WTC11 (cell line): ENCODE data around the gene METRNL. TPM values are rescaled to one million over a fixed set of nuclear protein-coding genes. Genes with fewer than 3 reads are reported as not detected.

Experiments used
- ATAC-seq: fragments of 200-7000 bp; cut with Tn5 transposase; 2 replicates; pipeline ENCODE4 v1.10.0; 2021; ENCODE audit warnings: mild to moderate bottlenecking, moderate library complexity
- CTCF ChIA-PET: fragments of 300-600 bp; sonication (Branson Sonifier 250); formaldehyde crosslinking; loops from one replicate; lab custom pipeline; 2021; ENCODE audit warnings: antibody characterized with exemption; lab: Charles Lee
- POLR2A ChIA-PET: fragments of 350-600 bp; sonication (Branson Sonifier 250); formaldehyde crosslinking; loops from one replicate; lab custom pipeline; 2021; ENCODE audit warnings: antibody characterized with exemption; lab: Charles Lee
- DNase-seq: peaks from one replicate; pipeline ENCODE4 v3.0.0; 2021; ENCODE audit warnings: low spot score
- H3K27ac Mint-ChIP-seq: 2 replicates; pipeline ENCODE4 v1.8.0; 2021; ENCODE audit warnings: mixed read lengths
- H3K27me3 Mint-ChIP-seq: 2 replicates; pipeline ENCODE4 v1.8.0; 2021; ENCODE audit warnings: low read depth, mild to moderate bottlenecking, moderate library complexity, mixed read lengths
- H3K36me3 Mint-ChIP-seq: 2 replicates; pipeline ENCODE4 v1.8.0; 2021; ENCODE audit warnings: mixed read lengths
- H3K4me1 Mint-ChIP-seq: 2 replicates; pipeline ENCODE4 v1.8.0; 2022; ENCODE audit warnings: mixed read lengths
- H3K4me3 Mint-ChIP-seq: 2 replicates; pipeline ENCODE4 v1.8.0; 2021; ENCODE audit warnings: mild to moderate bottlenecking, moderate library complexity, mixed read lengths
- H3K9me3 Mint-ChIP-seq: 2 replicates; pipeline ENCODE4 v1.8.0; 2021; ENCODE audit warnings: mixed read lengths
- ATF1 ChIP-seq: sonication (generic); formaldehyde crosslinking; IDR thresholded peaks from 2 replicates; pipeline ENCODE4 v1.8.1; 2023; ENCODE audit warnings: mild to moderate bottlenecking, moderate library complexity, missing genetic modification reagents
- CBFB ChIP-seq: sonication (generic); formaldehyde crosslinking; IDR thresholded peaks from 2 replicates; pipeline ENCODE4 v1.8.1; 2022; ENCODE audit warnings: mild to moderate bottlenecking, low read depth, missing genetic modification reagents
- CREB1 ChIP-seq: sonication (generic); formaldehyde crosslinking; IDR thresholded peaks from 2 replicates; pipeline ENCODE4 v1.8.0; 2023; ENCODE audit warnings: mild to moderate bottlenecking, missing genetic modification reagents
- CREM ChIP-seq: sonication (generic); formaldehyde crosslinking; IDR thresholded peaks from 2 replicates; pipeline ENCODE4 v1.8.1; 2022; ENCODE audit warnings: mild to moderate bottlenecking, missing genetic modification reagents, moderate library complexity
- EMX1 ChIP-seq: fragments of 250-450 bp; sonication (Bioruptor Pico); IDR thresholded peaks from 2 replicates; pipeline ENCODE4 v1.8.0; 2021; ENCODE audit warnings: mild to moderate bottlenecking
- HMGA2 ChIP-seq: fragments of 250-450 bp; sonication (Bioruptor Pico); IDR thresholded peaks from 2 replicates; pipeline ENCODE4 v1.4.0; 2021; ENCODE audit warnings: mild to moderate bottlenecking, moderate library complexity
- JUN ChIP-seq: sonication (generic); formaldehyde crosslinking; IDR thresholded peaks from 2 replicates; pipeline ENCODE4 v1.8.0; 2023; ENCODE audit warnings: mild to moderate bottlenecking, missing genetic modification reagents
- MYBL2 ChIP-seq: sonication (generic); formaldehyde crosslinking; IDR thresholded peaks from 2 replicates; pipeline ENCODE4 v1.8.1; 2023; ENCODE audit warnings: mild to moderate bottlenecking, moderate library complexity, missing genetic modification reagents
- NFATC4 ChIP-seq: fragments of 250-450 bp; sonication (Bioruptor Pico); IDR thresholded peaks from 2 replicates; pipeline ENCODE4 v1.9.0; 2021; ENCODE audit warnings: mild to moderate bottlenecking
- NR3C1 ChIP-seq: sonication (generic); formaldehyde crosslinking; conservative IDR thresholded peaks from 2 replicates; pipeline ENCODE4 v1.8.1; 2023; ENCODE audit warnings: low read depth, mild to moderate bottlenecking, missing genetic modification reagents
- PRDM15 ChIP-seq: sonication (generic); formaldehyde crosslinking; IDR thresholded peaks from 2 replicates; pipeline ENCODE4 v1.8.0; 2022; ENCODE audit warnings: missing genetic modification reagents
- SOX15 ChIP-seq: fragments of 250-450 bp; sonication (Bioruptor Pico); IDR thresholded peaks from 2 replicates; pipeline ENCODE4 v1.9.0; 2021; ENCODE audit warnings: mild to moderate bottlenecking
- TEAD4 ChIP-seq: sonication (generic); formaldehyde crosslinking; IDR thresholded peaks from 2 replicates; pipeline ENCODE4 v1.8.0; 2022; ENCODE audit warnings: mild to moderate bottlenecking, missing genetic modification reagents
- USF2 ChIP-seq: sonication (generic); formaldehyde crosslinking; IDR thresholded peaks from 2 replicates; pipeline ENCODE4 v1.8.1; 2023; ENCODE audit warnings: mild to moderate bottlenecking, missing genetic modification reagents, moderate library complexity
- ZNF138 ChIP-seq: sonication (generic); formaldehyde crosslinking; conservative IDR thresholded peaks from 2 replicates; pipeline ENCODE4 v1.8.1; 2022; ENCODE audit warnings: mild to moderate bottlenecking, moderate library complexity, missing genetic modification reagents
- ZNF232 ChIP-seq: sonication (generic); formaldehyde crosslinking; IDR thresholded peaks from 2 replicates; pipeline ENCODE4 v1.8.0; 2022; ENCODE audit warnings: mild to moderate bottlenecking, missing genetic modification reagents
- ZNF512 ChIP-seq: sonication (generic); formaldehyde crosslinking; IDR thresholded peaks from 2 replicates; pipeline ENCODE4 v1.8.1; 2022; ENCODE audit warnings: missing genetic modification reagents, borderline replicate concordance
- ZNF671 ChIP-seq: fragments of 250-450 bp; sonication (Bioruptor Pico); IDR thresholded peaks from 2 replicates; pipeline ENCODE4 v1.8.0; 2021; ENCODE audit warnings: mild to moderate bottlenecking
- ZSCAN18 ChIP-seq: fragments of 250-450 bp; sonication (Bioruptor Pico); IDR thresholded peaks from 2 replicates; pipeline ENCODE4 v2.1.2; 2022; ENCODE audit warnings: mild to moderate bottlenecking, moderate library complexity
- total RNA-seq: library from RNA; stranded (reverse); gene quantifications from 3 replicates; pipeline ENCODE4 v1.2.3, GENCODE V29; 2021
- TF ChIP-seq, protein P1 (sequence below): fragments of 250-450 bp; sonication (Bioruptor Pico); IDR thresholded peaks from 2 replicates; pipeline ENCODE4 v1.9.0; 2021; ENCODE audit warnings: mild to moderate bottlenecking
- TF ChIP-seq, protein P2 (sequence below): sonication (generic); formaldehyde crosslinking; IDR thresholded peaks from 2 replicates; pipeline ENCODE4 v1.8.0; 2023; ENCODE audit warnings: missing genetic modification reagents

METRNL gene
- total RNA-seq, 1 experiment from 2014 or later, result 27.7 TPM

DNA sequence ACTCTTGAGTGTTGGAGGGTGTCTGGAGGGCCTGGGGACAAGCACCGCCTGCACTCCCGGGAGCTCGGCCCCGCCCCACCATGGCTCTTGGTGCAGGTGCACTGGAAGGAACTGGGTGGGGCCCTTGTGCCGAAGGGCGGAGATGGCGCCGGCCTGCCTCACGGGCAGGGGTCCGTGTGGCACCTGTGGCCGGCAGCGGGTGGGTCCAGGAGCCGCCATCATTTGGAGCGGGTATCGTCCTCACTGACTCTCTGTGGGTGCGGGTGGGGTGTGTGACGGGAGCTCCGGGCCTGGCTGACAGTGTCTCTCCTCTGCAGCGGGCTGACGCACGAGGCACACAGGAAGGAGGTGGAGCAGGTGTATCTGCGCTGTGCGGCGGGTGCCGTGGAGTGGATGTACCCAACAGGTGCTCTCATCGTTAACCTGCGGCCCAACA, 5.2 kb downstream of the METRNL start (continued):
- TF ChIP-seq ZNF138 (no peak), MYBL2 (no peak), TEAD4 (no peak), ATF1 (CRISPR knock-in tag) (no peak), CREB1 (no peak), JUN (CRISPR knock-in tag) (no peak), EMX1 (CRISPR knock-in tag) (no peak), PRDM15 (CRISPR knock-in tag) (no peak)
- TF ChIP-seq, protein P1, sequence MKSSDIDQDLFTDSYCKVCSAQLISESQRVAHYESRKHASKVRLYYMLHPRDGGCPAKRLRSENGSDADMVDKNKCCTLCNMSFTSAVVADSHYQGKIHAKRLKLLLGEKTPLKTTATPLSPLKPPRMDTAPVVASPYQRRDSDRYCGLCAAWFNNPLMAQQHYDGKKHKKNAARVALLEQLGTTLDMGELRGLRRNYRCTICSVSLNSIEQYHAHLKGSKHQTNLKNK (CRISPR knock-in tag), result no peak
- TF ChIP-seq, protein P2, sequence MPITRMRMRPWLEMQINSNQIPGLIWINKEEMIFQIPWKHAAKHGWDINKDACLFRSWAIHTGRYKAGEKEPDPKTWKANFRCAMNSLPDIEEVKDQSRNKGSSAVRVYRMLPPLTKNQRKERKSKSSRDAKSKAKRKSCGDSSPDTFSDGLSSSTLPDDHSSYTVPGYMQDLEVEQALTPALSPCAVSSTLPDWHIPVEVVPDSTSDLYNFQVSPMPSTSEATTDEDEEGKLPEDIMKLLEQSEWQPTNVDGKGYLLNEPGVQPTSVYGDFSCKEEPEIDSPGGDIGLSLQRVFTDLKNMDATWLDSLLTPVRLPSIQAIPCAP (CRISPR knock-in tag), result no peak

- ChIA-PET CTCF (no interaction called here), POLR2A (no interaction called here)
- H3K4me3 Mint-ChIP-seq, result no peak overlapping the region
These were observed 5.7 kb downstream of the METRNL start for GRCh38 chr17:83085103-83085502.

DNA sequence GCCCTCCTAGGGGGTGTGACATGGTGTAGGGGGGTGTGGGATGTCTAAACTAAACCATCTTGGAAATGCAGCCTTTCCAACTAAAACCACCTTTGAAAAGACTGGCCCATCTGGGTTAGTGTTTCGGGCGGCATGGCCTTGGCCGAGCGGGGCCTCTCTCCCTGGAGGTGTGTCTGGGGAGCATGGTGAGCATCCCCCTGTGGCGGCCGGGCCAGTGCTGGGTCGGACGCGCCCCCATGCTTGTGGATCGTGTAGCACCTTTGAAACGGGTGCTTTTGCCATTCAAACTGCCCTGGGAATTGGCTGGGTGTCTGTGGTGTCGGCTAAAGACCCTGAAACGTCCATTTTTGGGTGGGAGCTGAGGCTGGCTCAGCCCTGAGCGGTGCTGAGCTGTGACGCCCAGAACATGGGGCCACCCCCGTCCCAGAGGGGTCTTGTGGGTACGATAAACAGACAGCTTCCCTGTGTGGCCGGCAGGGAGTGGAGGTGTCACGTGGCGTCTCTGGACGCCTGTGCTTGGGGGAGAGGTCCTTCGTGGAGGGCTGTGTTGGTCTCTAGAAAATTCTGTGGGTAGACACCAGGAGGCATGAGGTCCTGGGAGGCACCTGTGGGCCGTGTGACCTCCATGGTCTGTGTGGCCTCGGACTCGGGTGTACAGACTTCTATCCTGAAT, 6.3 kb downstream of the METRNL start:
- POLR2A ChIA-PET, result no interaction called here
- peak overlapping the region; percentile 91 for H3K27ac Mint-ChIP-seq

More at GRCh38 chr17:83085103-83085502, 5.7 kb downstream of the METRNL start:
- peaks cover 15% of the 10 kb centered on the region for H3K27me3 Mint-ChIP-seq
- no peaks in the 10 kb centered on the region for H3K9me3 Mint-ChIP-seq
- H3K36me3 Mint-ChIP-seq, result peaks cover 5% of the 10 kb centered on the region; the same call in 1 of the 2 replicates
- no peak for DNase-seq
- no peak for TF ChIP-seq NR3C1
- no peak for TF ChIP-seq CREM
- no peak for TF ChIP-seq ZNF138
- peak overlapping the region; percentile 89 for H3K27ac Mint-ChIP-seq
- peaks cover 51% of the 10 kb centered on the region for H3K4me1 Mint-ChIP-seq
- ATAC-seq, result no peak

More for the DNA sequence above, 6.3 kb downstream of the METRNL start:
- peaks cover 52% of the 10 kb centered on the region for H3K4me1 Mint-ChIP-seq
- H3K36me3 Mint-ChIP-seq, result peaks cover 5% of the 10 kb centered on the region; the same call in 1 of the 2 replicates
- H3K4me3 Mint-ChIP-seq, result no peak overlapping the region
- TF ChIP-seq NR3C1 (no peak), HMGA2 (no peak), CBFB (CRISPR knock-in tag) (no peak), NFATC4 (CRISPR knock-in tag) (no peak), ZNF671 (CRISPR knock-in tag) (no peak), ATF1 (CRISPR knock-in tag) (no peak), ZNF232 (CRISPR knock-in tag) (no peak), ZSCAN18 (no peak), USF2 (no peak), SOX15 (CRISPR knock-in tag) (no peak), ZNF512 (CRISPR knock-in tag) (no peak)
- H3K9me3 Mint-ChIP-seq, result no peaks in the 10 kb centered on the region
- H3K27me3 Mint-ChIP-seq, result peaks cover 15% of the 10 kb centered on the region
- DNase-seq (no peak), ATAC-seq (no peak)
- CTCF ChIA-PET, result no interaction called here
